ENCODE measurements around the gene FIG4. TPM values are rescaled to one million over a fixed set of nuclear protein-coding genes. Genes with fewer than 3 reads are reported as not detected.
"Not testable (repeated sequence)": the region's sequence is repeated elsewhere in the genome, so short reads cannot be mapped to it uniquely, and the experiment has no call there.

The FIG4 gene
- polyA plus RNA-seq, 4 donors = 20.1 to 28.3 (median 25.4) TPM

GRCh38 chr6:109840796-109841195 is 149.7 kb downstream of the FIG4 start:
- no peak for DNase-seq (ENCODE audit: low read depth in 4 of 4, low spot score in 3 of 4)

- no peak for DNase-seq (ENCODE audit: low read depth in 4 of 4, low spot score in 3 of 4)
Measured at GRCh38 chr6:109841869-109842268, 150.8 kb downstream of the FIG4 start.

GRCh38 chr6:109852713-109853112 is 161.6 kb downstream of the FIG4 start:
- no peak for DNase-seq (ENCODE audit: low read depth in 4 of 4, low spot score in 3 of 4)

- no peak for DNase-seq (ENCODE audit: low read depth in 4 of 4, low spot score in 3 of 4)
Measured at GRCh38 chr6:109853426-109853825, 162.3 kb downstream of the FIG4 start.

- no peak for DNase-seq (ENCODE audit: low read depth in 4 of 4, low spot score in 3 of 4)
Measured at GRCh38 chr6:109853951-109854350, 162.9 kb downstream of the FIG4 start.

GRCh38 chr6:109854541-109855308 is 163.6 kb downstream of the FIG4 start:
- DNase-seq (ENCODE audit: low read depth in 4 of 4, low spot score in 3 of 4) = no peak

- not testable (repeated sequence) for DNase-seq (ENCODE audit: low read depth in 4 of 4, low spot score in 3 of 4)
Measured at GRCh38 chr6:109855476-109856040, 164.5 kb downstream of the FIG4 start.

GRCh38 chr6:109861946-109862345 is 170.8 kb downstream of the FIG4 start:
- no peak for DNase-seq (ENCODE audit: low read depth in 4 of 4, low spot score in 3 of 4)

GRCh38 chr6:109864050-109864449 is 173.0 kb downstream of the FIG4 start:
- DNase-seq (ENCODE audit: low read depth in 4 of 4, low spot score in 3 of 4) = no peak

- no peak for DNase-seq (ENCODE audit: low read depth in 4 of 4, low spot score in 3 of 4)
Measured at GRCh38 chr6:109865968-109866367, 174.9 kb downstream of the FIG4 start.

- no peak for DNase-seq (ENCODE audit: low read depth in 4 of 4, low spot score in 3 of 4)
Measured at GRCh38 chr6:109867009-109867969, 176.2 kb downstream of the FIG4 start.

- DNase-seq (ENCODE audit: low read depth in 4 of 4, low spot score in 3 of 4) = no peak
Measured at GRCh38 chr6:109867970-109868358, 176.9 kb downstream of the FIG4 start.

- DNase-seq (ENCODE audit: low read depth in 4 of 4, low spot score in 3 of 4) = not testable (repeated sequence)
Measured at GRCh38 chr6:109869398-109870088, 178.4 kb downstream of the FIG4 start.

- no peak for DNase-seq (ENCODE audit: low read depth in 4 of 4, low spot score in 3 of 4)
Measured at GRCh38 chr6:109870089-109870410, 179.0 kb downstream of the FIG4 start.

- no peak for DNase-seq (ENCODE audit: low read depth in 4 of 4, low spot score in 3 of 4)
Measured at GRCh38 chr6:109872549-109872948, 181.5 kb downstream of the FIG4 start.

GRCh38 chr6:109872968-109873545 is 182.0 kb downstream of the FIG4 start:
- DNase-seq (ENCODE audit: low read depth in 4 of 4, low spot score in 3 of 4) = no peak

GRCh38 chr6:109874086-109874485 is 183.0 kb downstream of the FIG4 start:
- DNase-seq (ENCODE audit: low read depth in 4 of 4, low spot score in 3 of 4) = no peak

GRCh38 chr6:109874621-109875020 is 183.5 kb downstream of the FIG4 start:
- DNase-seq (ENCODE audit: low read depth in 4 of 4, low spot score in 3 of 4) = no peak

All from left renal pelvis (tissue), 4 donors.